Central memory CD8-positive, alpha-beta T cell (primary cell): ENCODE results near the gene NRBP1.
A peak's percentile ranks its signal among the peaks of the same experiment; 100 is the strongest.

Source experiments
- ATAC-seq: fragments of 150-1000 bp; cut with Tn5 transposase; replicated peaks from 2 replicates; pipeline ENCODE4 v1.10.0; 2022; ENCODE audit warnings: mild to moderate bottlenecking, moderate FRiP score, moderate number of reproducible peaks; ENCODE audit not compliant: poor library complexity, severe bottlenecking; ENCODE audit errors: extremely low read depth
- DNase-seq, 2 donors: peaks; one replicate each; pipeline ENCODE4 v3.0.0; 2021; ENCODE audit warnings: low spot score in 2 of 2
- H3K27ac Mint-ChIP-seq: one replicate; pipeline ENCODE4 v1.8.0; 2022; ENCODE audit warnings: low read depth, mild to moderate bottlenecking, moderate library complexity, mixed read lengths
- H3K27me3 Mint-ChIP-seq: one replicate; pipeline ENCODE4 v1.8.0; 2022; ENCODE audit warnings: mixed read lengths
- H3K36me3 Mint-ChIP-seq: one replicate; pipeline ENCODE4 v1.8.0; 2022; ENCODE audit warnings: mild to moderate bottlenecking, moderate library complexity, mixed read lengths; ENCODE audit not compliant: insufficient read depth
- H3K4me1 Mint-ChIP-seq: one replicate; pipeline ENCODE4 v1.8.0; 2022; ENCODE audit warnings: mixed read lengths
- H3K4me3 Mint-ChIP-seq: one replicate; pipeline ENCODE4 v1.8.0; 2022; ENCODE audit warnings: mild to moderate bottlenecking, moderate library complexity, mixed read lengths
- H3K9me3 Mint-ChIP-seq: one replicate; pipeline ENCODE4 v1.8.0; 2022; ENCODE audit warnings: mixed read lengths

The NRBP1 gene

DNA sequence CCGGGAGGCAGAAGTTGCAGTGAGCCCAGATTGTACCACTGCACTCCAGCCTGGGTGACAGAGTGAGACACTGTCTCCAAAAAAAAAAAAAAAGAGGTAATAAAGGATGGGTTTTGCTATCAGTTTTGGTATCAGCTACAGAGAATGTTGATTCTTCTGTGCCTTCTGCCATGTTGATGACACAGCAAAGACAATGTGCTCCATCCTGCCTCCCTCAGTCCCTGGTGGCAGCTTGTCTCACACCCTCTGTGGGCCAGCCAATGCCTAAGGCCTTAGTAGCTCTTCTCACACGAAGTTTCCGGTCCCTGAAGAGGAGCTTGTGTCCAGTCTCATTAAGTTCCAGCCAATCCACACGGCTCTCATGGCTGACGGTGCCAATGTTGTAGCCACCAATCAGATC is 43.5 kb downstream of the NRBP1 start:
- ATAC-seq (no peak), DNase-seq (no peak)
- Mint-ChIP-seq H3K4me1 (no peaks in the 10 kb centered on the region), H3K9me3 (no peaks in the 10 kb centered on the region), H3K4me3 (no peak overlapping the region), H3K36me3 (peaks cover 14% of the 10 kb centered on the region), H3K27ac (no peak overlapping the region), H3K27me3 (no peaks in the 10 kb centered on the region)

GRCh38 chr2:27485496-27485895 is 57.1 kb downstream of the NRBP1 start:
- Mint-ChIP-seq H3K27me3 (no peaks in the 10 kb centered on the region), H3K27ac (peak overlapping the region; percentile 62), H3K4me3 (no peak overlapping the region), H3K36me3 (peaks cover 23% of the 10 kb centered on the region), H3K9me3 (no peaks in the 10 kb centered on the region), H3K4me1 (peaks cover 14% of the 10 kb centered on the region)
- ATAC-seq, result no peak
- DNase-seq, result no peak

DNA sequence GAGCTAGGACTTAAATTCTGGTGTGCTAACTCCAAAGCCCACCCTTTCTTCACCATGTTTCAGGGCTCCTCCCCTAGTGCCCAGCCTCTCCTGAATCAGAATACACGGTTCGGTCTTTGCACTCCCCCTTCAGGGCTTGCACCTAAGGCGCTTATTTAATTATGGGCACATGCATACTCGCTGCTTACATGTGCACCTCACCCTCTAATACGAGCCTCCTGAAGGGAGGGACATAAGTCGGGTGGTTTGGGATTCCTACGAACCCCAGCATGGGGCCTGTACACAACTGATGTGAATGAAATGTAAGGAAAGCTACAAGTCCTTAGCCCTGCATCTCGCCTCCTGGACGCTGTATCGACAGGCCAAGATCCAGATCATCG is 60.7 kb downstream of the NRBP1 start:
- H3K4me3 Mint-ChIP-seq, result peak overlapping the region; percentile 83
- H3K27ac Mint-ChIP-seq, result peak overlapping the region; percentile 90
- peaks cover 14% of the 10 kb centered on the region for H3K27me3 Mint-ChIP-seq
- peaks cover 14% of the 10 kb centered on the region for H3K4me1 Mint-ChIP-seq
- peaks cover 9% of the 10 kb centered on the region for H3K36me3 Mint-ChIP-seq
- no peaks in the 10 kb centered on the region for H3K9me3 Mint-ChIP-seq
- peak; percentile 12 for ATAC-seq
- no peak for DNase-seq

GRCh38 chr2:27489498-27490397 is 61.3 kb downstream of the NRBP1 start, which contains the start of gene IFT172:
Gene IFT172 (minus strand): TSS chr2:27489743. CDS start chr2:27489653, 90 bp downstream.
- Mint-ChIP-seq H3K27me3 (peaks cover 18% of the 10 kb centered on the region), H3K4me3 (peak within 1 kb of the TSS; percentile 83), H3K27ac (peak within 1 kb of the TSS; percentile 90), H3K9me3 (no peaks in the 10 kb centered on the region), H3K36me3 (peaks cover 9% of the 10 kb centered on the region), H3K4me1 (peaks cover 14% of the 10 kb centered on the region)
- DNase-seq (peak; percentile 97 to 99), ATAC-seq (peak; percentile 93)
